Activated gamma-delta T cell (primary cell): Measurements from ENCODE around the gene RMND5B.
"Not testable (repeated sequence)": the region's sequence is repeated elsewhere in the genome, so short reads cannot be mapped to it uniquely, and the experiment has no call there.

Experiments
- DNase-seq: peaks from one replicate; lab custom pipeline; 2025; lab: John Stamatoyannopoulos, UW

Gene RMND5B

DNA sequence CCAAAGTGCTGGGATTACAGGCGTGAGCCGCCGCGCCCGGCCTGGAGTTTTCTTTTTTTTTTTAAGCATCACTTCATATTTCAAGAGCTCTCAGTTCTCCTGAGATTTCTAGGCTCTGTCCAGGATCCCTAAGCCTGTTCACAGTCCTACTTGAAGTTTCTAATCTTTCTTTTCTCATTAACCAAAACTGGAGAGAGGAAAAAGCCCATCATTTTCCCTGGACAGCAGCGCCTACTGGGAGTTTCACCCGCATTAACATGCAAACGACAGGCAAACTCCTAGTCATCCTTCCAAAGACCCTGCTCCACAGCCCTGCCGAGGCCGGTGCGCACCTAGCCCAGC lies 609 bp upstream of the RMND5B start:
- DNase-seq, result not testable (repeated sequence)

DNA sequence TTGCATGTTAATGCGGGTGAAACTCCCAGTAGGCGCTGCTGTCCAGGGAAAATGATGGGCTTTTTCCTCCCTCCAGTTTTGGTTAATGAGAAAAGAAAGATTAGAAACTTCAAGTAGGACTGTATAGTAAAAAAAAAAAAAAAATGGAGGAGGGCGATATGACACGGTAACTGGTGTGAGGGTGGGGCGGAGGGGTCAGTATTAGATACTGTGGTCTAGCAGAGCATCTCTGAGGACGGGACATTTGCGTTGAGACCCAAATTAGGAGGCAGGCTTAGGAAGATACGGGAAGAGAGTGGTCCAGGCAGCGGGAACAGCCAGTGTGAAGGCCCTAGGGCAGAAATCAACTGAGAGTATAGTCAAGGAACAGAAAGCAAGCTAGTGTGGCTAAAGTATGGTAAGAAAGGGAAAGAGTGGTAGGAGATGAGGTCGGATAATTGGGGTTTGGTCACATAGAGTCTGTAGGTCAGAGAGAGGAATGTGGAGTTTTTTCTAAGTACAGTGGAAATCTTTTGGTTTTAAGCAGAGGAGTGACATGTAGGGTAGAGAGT lies 707 bp downstream of the RMND5B start:
- no peak for DNase-seq

DNA sequence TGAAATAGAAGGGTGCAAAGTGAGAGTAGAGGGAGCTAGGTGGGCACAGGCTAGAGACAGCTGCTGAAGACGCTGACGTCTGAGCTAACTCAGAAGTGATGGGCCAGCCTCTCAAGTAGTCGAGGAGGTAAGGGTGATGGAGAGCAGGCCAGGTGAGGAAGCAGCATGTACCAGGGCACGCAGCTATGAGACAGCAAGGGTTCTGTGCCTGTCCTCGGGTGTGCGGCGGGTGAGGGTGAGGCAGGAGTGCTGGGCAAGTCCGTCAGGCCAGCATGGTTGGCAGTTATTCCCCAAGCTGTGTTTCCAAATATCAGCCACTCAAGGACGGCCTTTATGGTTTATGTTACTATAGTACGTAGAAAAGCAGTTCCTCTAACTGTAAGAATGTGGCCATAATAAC lies 6.2 kb downstream of the RMND5B start:
- no peak for DNase-seq

DNA sequence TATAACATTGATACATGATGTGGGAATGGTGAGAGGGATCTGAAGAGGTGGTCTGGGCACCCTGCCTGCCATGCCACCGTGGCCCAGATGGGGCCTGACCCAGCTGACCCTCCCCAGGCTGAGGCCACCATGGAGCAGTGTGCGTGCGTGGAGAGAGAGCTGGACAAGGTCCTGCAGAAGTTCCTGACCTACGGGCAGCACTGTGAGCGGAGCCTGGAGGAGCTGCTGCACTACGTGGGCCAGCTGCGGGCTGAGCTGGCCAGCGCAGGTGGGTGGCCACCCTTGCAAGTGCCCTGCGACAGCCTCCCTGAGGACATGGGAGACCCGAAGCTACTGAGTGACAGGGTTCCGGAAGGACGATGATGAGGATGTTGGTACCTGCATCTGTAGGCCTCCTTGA lies 7.2 kb downstream of the RMND5B start:
- DNase-seq, result no peak

DNA sequence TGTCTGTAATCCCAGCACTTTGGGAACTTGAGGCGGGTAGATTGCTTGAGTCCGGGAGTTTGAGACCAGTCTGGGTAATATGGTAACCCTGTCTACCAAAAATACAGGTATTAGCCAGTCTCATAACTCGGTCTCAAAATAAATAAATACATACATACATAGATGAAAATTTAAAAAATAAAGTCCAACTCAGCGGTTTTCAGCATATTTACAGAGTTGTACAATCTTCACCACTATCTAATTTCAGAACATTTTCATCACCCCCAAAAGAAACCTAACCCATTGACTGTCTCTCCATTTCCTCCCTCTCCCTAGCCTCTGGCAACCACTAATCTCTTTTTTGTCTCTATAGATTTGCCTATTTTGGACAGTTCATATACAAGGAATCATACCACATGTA lies 10.7 kb downstream of the RMND5B start:
- no peak for DNase-seq

DNA sequence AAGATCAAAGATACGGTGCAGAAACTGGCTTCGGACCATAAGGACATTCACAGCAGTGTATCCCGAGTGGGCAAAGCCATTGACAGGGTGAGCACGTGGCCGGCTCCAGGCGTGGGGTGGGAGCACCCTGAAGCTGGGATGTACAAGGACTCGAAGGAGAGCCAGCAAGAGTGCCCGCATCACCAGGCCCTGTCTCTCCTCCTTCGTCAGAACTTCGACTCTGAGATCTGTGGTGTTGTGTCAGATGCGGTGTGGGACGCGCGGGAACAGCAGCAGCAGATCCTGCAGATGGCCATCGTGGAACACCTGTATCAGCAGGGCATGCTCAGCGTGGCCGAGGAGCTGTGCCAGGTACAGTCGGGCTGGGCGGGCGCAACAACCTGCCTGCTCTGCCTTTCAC lies 11.8 kb downstream of the RMND5B start:
- no peak for DNase-seq

DNA sequence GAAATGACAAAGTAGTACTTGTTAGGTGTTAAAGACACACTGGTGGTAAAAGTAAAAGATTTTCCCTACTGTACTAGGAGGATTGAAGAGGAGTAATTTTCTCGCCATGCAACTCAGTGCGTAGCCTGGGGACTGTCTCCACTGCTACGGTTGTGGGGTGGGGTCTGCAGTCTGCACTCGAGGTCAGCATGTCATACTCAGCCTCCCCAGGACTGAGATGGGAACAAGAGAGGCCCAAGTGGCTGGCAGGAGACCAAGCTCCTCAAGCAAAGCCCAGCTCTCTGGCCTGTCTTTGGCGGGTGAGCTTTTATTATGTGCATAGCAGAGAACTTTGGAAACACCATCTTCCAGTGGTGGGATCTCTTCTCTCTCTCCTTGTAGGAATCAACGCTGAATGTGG lies 12.4 kb downstream of the RMND5B start:
- DNase-seq, result no peak

DNA sequence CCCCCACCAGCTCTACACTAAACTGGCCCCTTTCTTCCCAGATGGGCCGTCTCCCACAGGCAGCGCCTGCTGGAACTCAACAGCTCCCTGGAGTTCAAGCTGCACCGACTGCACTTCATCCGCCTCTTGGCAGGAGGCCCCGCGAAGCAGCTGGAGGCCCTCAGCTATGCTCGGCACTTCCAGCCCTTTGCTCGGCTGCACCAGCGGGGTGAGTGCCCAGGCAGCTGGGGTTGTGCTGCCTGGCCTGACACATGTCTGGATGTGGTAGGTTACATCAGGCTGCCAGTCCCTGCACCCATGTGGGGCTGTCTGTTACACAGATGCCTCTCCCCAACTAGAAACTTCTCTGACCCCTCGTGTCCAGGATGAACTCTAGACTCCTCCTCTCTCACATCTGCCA lies 13.1 kb downstream of the RMND5B start:
- DNase-seq, result no peak

DNA sequence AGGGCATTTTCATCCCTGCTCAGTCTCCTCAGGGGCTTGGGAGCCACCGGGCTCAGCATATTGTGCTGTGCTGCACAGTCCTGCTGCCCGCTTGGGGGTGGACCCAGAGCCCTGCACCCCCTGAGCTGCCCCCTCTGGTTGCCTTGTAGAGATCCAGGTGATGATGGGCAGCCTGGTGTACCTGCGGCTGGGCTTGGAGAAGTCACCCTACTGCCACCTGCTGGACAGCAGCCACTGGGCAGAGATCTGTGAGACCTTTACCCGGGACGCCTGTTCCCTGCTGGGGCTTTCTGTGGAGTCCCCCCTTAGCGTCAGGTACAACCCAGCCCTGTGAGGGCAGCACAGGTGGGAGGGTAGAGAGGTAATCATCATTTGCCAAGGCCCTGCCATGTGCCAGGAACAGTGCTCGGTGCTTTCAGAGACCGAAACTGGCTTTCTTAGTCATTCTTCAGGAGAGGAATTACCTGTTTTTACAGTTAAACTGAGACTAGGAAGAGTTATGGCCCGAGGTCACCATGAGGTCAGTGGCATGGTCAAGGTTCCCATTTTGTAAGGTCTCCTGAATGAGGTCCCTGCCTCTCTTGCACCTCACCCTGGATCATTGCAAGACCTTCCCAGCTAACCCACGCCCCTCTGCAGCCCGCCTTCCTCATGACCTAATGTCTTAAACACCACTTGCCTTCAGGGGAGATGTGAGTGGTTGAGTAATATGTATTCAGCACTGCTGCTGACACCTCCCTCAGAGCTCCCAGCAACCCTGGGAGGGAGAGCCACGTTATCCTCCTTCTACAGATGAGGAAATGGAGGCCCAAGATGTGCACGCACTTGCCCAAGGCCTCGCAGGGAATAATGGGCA lies 15.4 kb downstream of the RMND5B start:
- DNase-seq, result no peak

DNA sequence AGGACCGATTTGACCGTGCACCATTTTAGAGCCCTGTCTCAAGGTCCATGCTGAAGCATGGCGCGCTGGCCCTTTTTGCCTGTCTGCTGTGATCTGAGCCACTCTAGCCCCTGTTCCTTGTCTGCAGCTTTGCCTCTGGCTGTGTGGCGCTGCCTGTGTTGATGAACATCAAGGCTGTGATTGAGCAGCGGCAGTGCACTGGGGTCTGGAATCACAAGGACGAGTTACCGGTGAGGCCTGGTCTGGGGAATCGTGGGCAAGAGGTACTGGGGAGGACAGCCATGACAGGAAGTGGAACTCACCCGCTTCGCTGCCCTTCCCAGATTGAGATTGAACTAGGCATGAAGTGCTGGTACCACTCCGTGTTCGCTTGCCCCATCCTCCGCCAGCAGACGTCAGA lies 16.6 kb downstream of the RMND5B start:
- DNase-seq, result no peak

DNA sequence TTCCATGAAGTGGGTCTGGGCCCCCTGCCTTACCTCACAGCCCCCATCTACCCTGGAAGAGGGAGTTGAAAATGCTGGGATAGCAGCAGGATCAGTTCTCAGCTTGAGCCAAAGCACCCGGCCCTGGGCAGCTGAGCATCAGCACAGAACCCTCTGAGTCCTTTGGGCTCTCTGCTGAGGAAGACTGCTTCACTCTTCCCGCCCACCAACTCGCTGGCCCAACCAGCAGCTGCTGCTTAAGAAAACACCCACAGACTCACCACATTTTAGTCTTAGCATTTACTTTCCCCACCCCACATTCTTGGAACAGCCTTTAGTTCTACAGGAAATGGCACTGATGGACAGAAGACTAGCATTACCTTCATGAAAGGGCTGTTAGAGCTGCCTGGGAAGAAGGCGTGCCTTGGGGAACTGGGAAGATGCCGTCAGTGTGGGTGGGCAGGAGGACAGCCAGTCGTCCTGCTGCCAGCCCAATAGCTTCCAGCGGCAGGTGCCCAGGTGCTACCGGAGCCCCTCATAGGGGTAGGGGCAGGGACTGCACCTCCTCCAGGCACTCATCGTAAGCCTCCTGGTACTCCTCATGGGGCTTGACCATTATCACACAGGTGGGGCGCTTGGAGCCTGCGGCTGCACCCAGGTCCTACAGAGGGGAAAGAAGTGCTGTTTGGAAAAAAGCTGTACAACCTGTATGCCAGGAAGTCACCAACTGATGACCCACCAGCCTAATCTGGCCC lies 18.6 kb downstream of the RMND5B start:
- DNase-seq, result no peak

DNA sequence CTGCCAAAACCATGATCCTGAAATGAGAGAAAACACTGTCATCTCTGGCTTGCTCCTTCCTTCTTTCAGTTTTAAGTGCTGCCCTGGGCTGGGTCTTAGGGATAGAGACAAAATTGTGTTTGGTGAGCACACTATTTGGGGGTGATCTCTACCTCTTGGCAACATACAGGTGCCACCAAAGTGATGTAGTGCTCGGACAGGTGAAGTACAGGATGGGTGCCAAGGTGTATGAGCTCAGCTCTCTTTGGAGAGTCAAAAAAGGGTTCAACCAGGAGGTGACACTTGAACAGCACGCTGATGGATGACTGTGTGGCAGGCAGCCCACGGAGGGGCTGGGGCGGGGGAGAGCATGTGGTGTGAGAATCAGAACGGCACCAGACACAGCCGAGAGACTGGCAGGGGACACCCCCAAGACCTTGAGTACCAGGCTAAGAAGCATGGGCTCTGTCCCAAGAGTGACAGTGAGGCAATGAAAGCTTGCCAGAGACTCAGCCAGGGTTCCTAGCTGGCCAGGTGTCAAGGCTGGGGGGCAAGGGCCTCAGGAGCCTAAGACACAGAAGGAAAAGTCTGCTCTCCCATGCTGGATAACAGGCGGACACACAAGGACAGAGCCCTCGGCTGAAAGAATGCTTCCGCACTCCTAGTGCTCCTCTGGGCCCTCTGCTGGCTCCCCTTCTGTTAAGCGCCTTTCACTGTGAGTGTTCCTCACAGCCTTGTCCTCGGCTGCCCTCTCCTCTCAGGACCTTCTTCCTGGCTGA lies 20.3 kb downstream of the RMND5B start:
- no peak for DNase-seq

DNA sequence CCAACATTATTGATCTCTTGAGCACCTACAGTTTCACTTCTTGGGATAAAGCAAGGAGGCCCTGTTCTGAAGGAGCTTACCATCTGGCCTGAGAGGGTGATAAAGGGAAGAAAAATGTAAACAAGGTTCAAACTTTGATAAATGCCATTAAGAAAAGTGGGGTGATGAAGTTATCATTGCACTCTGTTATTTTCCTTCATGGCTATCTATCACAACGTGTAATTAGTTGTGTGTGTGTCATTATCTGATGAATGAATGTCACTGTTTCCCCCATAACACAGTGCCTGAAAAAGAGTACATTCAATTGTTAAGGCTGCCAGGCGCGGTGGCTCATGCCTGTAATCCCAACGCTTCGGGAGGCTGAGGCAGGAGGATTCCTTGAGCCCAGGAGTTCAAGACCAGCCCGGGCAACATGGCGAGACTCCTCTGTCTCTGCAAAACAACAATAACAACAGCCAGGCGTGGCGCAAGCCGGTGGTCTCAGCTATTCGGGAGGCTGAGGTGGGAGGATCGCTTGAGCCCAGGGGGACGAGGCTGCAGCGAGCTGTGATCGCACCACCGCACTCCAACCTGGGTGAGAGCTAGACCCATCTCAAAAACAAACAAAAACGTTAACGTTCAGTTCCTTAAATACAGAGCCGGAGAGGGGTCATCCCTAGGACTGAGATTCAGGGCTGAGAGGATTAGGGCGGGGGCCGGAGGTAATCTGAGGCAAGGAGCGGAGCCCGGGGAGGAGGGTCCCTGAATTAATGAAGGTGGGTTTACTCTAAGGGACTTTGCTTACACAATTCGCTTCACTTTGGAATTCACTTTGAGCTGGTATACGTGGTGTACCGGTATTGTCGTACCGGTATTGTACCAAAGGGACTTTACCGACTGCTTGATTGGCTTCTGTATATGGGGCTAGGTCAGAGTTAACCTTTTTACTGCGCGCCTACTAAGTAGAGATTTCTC lies 22.0 kb downstream of the RMND5B start:
- no peak for DNase-seq

DNA sequence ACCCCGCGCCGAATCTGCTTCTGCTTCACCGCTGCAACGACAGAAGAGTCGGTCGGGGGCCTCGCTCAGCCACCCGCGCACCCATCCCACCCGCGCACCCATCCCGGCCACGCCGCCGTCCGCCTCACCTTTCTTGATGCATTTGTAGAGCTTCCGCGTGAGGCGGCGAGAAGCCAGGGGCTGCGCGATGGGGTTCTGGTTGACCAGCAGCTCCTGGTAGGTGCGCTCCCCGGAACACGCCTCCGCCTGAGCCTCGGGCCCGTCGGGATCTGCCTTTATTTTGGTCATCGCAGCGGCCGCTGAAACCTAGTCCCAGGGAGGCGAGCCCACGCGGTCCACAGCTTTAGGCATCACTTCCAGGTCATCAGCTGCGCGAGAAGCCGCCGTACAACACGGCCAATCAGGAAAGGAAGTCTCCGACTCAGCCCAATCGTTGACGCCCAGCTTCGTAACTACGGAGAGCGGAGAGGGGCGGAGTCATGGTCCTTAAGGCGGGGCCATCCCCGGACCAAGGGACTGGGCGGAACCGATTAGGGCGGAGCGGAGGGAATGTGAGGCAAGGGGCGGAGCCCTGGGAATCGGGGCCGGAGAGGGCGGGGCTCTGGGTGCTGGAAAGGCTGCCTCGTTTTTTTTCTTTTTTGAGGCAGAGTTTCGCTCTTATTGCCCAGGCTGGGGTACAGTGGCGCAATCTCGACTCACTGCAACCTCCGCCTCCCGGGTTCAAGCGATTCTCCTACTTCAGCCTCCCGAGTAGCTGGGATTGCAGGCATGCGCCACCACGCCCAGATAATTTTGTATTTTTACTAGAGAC lies 22.9 kb downstream of the RMND5B start, which contains the start of gene NHP2:
TSS of gene NHP2 (minus strand) at position 356 of the 811 bp plus-strand sequence. CDS start at position 288, 68 bp downstream.
- DNase-seq, result peak; percentile 62

DNA sequence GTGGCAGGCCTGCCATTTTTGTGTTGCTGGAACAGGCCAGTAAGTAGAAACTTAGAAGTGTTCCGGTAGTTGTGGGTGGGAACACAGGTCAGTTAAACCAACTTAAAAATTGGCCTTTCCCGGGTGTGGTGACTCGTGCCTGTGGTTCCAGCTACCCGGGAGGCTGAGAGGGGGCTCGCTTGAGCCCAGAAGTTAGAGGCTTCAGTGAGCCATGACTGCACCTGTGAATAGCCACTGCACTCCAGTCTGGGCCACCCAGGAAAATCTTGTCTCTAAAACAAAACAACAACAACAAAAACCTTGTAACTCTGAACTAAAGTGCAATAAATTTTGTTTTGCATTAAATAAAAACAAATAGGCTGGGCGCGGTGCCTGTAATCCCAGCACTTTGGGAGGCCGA lies 24.3 kb downstream of the RMND5B start:
- DNase-seq, result no peak

DNA sequence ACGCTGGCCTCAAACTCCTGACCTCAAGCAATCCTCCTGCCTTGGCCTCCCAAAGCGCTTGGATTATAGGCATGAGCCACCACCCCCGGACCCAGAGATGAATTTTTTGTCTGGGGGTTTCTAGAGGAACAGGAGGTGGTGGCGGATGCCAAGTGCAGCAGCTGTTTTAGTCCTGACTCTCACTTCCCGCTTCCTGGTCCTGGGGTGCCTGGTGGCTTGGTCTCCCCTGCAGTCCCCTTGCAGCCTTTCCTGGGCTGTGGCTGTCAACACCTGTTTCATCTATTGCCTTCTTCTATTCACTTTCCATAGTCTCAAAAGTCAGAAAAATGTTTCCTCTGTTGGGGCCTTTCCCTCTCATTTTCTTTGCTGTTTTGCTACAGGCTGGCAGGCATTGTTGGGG lies 29.4 kb downstream of the RMND5B start:
- no peak for DNase-seq

DNA sequence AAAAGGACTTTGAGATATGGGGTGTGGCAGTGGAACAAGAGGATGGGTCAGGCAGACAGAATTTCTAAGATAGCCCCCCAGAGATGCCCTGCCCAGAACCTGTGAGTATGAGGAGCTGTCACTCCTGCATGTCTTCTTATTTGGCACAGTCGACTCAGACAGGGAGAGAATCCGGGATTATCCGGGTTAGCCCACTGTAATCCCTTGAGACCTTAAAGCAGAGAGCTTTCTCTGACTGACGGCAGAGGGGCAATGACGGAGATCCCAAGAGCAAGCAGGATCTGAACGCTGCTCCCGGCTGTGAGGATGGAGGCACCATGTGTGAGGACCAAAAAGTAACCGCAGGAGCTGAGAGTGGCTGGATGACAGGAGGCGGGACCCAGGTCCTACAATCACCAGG lies 31.7 kb downstream of the RMND5B start:
- DNase-seq, result no peak

DNA sequence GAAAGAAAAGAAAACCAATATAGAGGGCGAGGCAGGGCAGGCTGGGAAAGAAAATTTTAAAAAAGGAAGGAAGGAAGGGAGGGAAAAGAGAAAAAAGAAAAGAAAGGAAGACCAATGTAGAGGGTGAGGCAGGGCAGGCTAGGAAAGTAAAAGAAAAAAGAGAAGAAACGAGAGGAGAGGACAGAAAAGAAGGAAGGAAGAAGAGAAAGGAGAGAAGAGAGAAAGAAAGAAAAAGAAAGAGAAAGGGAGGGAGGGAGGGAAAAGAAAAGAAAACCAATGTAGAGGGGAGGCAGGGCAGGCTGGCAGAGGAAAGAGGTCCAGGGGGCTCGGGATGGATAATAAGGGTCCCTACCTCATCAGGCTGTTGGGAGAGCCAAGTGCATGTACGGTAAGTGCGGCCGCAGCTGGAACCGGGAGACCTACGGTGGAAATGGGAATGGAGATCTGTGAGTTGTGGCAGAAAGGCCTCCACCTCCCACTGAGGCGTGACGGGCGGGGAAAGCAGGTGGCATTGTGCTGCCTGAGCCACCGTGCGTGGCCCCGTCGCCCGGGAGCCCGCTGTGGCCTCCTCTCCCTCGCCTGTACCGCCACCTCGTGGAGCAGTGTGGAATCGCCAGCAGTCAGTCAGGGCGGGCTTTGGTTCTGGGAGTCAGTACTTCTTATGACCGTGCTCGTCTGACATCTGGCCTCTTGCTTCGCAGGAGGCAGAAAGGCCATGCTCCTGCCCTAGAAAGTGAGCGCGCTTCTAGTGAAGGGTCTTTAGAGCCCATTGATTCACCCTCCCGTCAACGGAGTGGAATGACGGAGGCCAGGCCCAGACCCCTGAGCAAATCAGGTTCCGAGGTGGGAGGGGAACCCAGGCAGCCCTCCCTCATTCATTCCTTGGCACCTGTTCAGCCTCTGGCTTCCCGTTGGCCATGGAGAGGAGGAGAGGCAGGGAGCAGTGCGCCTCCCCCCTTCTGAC lies 33.2 kb downstream of the RMND5B start:
- DNase-seq, result peak; percentile 63

DNA sequence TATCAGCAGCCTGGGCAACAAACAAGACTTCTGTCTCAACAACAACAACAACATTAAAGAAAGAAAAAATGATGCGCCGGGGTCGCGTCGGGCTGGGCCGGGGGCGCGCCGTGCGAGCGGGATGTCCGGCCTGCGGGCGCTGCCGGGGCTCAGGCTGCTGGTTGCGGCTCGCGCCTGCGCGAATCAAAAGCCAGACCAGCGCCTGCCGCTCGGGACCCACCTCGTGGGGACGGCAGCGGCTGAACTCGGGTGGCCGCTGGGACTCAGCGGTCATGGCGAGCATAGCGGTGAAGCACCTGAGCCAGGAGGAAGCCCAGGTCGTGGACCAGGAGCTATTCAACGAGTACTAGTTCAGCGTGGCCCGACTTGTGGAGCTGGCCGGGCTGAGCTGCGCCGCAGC lies 34.8 kb downstream of the RMND5B start:
- DNase-seq, result no peak
